Measurements from ENCODE around the gene KRT73. TPM values are rescaled to one million over a fixed set of nuclear protein-coding genes. Genes with fewer than 3 reads are reported as not detected.

Gene KRT73
- total RNA-seq, 5 donors from 2014 or later (not counting 1 experiment from before 2014, with no cell fraction given) = 6.8 to 37.9 (median 21.9) TPM

- POLR2A ChIA-PET = interaction anchor here in 1 of 2 donors (0.5 kb wide), 1 partner anchor 119 kb away, joined by 4 read pairs; no protein-coding TSS in a partner anchor
- H3K4me3 Mint-ChIP-seq = no peak overlapping the region
- ATAC-seq (replicated peaks in 1 of 4) (no peak), DNase-seq (no peak)
- H3K4me1 Mint-ChIP-seq = peaks cover 6 to 14% (median 10%) of the 10 kb centered on the region in 3 donors
- Histone ChIP-seq H3K4me1 (ENCODE audit: control insufficient read depth in 1 of 2, extremely low read depth in 1 of 2, insufficient read depth in 2 of 2, low read length in 2 of 2) (peaks cover 0 to 16% of the 10 kb centered on the region in 2 experiments), H3K27me3 (replicated peaks in 1 of 2; ENCODE audit: control insufficient read depth in 2 of 2, extremely low read depth in 1 of 2, insufficient read depth in 2 of 2, low read length in 1 of 2) (peaks cover 0 to 25% of the 10 kb centered on the region in 2 experiments), H3K4me3 (ENCODE audit: control insufficient read depth in 1 of 2, extremely low read depth in 1 of 2, low read length in 1 of 2) (no peak overlapping the region), H3K36me3 (ENCODE audit: control insufficient read depth in 2 of 2, extremely low read depth in 1 of 2, insufficient read depth in 1 of 2, low read length in 1 of 2) (no peaks in the 10 kb centered on the region), H3K27ac (ENCODE audit: low read length) (no peak overlapping the region), H3K9me3 (no peaks in the 10 kb centered on the region)
- WGBS (ENCODE audit: insufficient coverage) = 64% methylated on average over 2 of the region's 9 CpGs
- CTCF ChIA-PET = interaction anchor here in 1 of 2 donors (0.6 to 1.3 kb wide), 3 partner anchors 8 to 305 kb away, joined by 3 to 5 read pairs (median 3); no protein-coding TSS in a partner anchor
- no peaks in the 10 kb centered on the region for H3K36me3 Mint-ChIP-seq
- H3K9me3 Mint-ChIP-seq = no peaks in the 10 kb centered on the region
- peaks cover 2 to 5% of the 10 kb centered on the region in 2 donors for H3K27me3 Mint-ChIP-seq
- H3K27ac Mint-ChIP-seq = no peak overlapping the region
These were observed 43.1 kb downstream of the KRT73 start for GRCh38 chr12:52575256-52575655.

GRCh38 chr12:52573743-52574142 lies 44.6 kb downstream of the KRT73 start, which contains the start of gene KRT74:
TSS of gene KRT74 (minus strand) at chr12:52573843. CDS start at chr12:52573777, 66 bp downstream.
- peaks cover 0 to 30% of the 10 kb centered on the region in 2 experiments for H3K4me1 ChIP-seq (ENCODE audit: control insufficient read depth in 1 of 2, extremely low read depth in 1 of 2, insufficient read depth in 2 of 2, low read length in 2 of 2)
- H3K9me3 Mint-ChIP-seq = no peaks in the 10 kb centered on the region
- H3K27me3 ChIP-seq (replicated peaks in 1 of 2; ENCODE audit: control insufficient read depth in 2 of 2, extremely low read depth in 1 of 2, insufficient read depth in 2 of 2, low read length in 1 of 2) = peaks cover 0 to 32% of the 10 kb centered on the region in 2 experiments
- H3K4me1 Mint-ChIP-seq = peaks cover 0 to 8% (median 3%) of the 10 kb centered on the region in 3 donors
- peaks cover 2 to 5% of the 10 kb centered on the region in 2 donors for H3K27me3 Mint-ChIP-seq
- H3K36me3 ChIP-seq (ENCODE audit: control insufficient read depth in 2 of 2, extremely low read depth in 1 of 2, insufficient read depth in 1 of 2, low read length in 1 of 2) = no peaks in the 10 kb centered on the region
- H3K36me3 Mint-ChIP-seq = no peaks in the 10 kb centered on the region
- ATAC-seq (replicated peaks in 1 of 4) (no peak), DNase-seq (no peak)
- WGBS (ENCODE audit: insufficient coverage) = 100% methylated on average over 1 of the region's 3 CpGs
- no peak within 1 kb of the TSS for H3K4me3 Mint-ChIP-seq
- no peaks in the 10 kb centered on the region for H3K9me3 ChIP-seq
- ChIA-PET POLR2A (no interaction called here), CTCF (no interaction called here)
- H3K27ac Mint-ChIP-seq = no peak within 1 kb of the TSS
- H3K4me3 ChIP-seq (ENCODE audit: control insufficient read depth in 1 of 2, extremely low read depth in 1 of 2, low read length in 1 of 2) = no peak within 1 kb of the TSS
- no peak within 1 kb of the TSS for H3K27ac ChIP-seq (ENCODE audit: low read length)

GRCh38 chr12:52573306-52573705 lies 45.1 kb downstream of the KRT73 start:
- no peaks in the 10 kb centered on the region for H3K9me3 Mint-ChIP-seq

GRCh38 chr12:52570511-52570910 lies 47.8 kb downstream of the KRT73 start:
- ChIA-PET CTCF (no interaction called here), POLR2A (no interaction called here)
- Histone ChIP-seq H3K36me3 (ENCODE audit: control insufficient read depth in 2 of 2, extremely low read depth in 1 of 2, insufficient read depth in 1 of 2, low read length in 1 of 2) (no peaks in the 10 kb centered on the region), H3K27me3 (replicated peaks in 1 of 2; ENCODE audit: control insufficient read depth in 2 of 2, extremely low read depth in 1 of 2, insufficient read depth in 2 of 2, low read length in 1 of 2) (peaks cover 0 to 38% of the 10 kb centered on the region in 2 experiments), H3K27ac (ENCODE audit: low read length) (no peak overlapping the region), H3K4me3 (ENCODE audit: control insufficient read depth in 1 of 2, extremely low read depth in 1 of 2, low read length in 1 of 2) (no peak overlapping the region), H3K4me1 (ENCODE audit: control insufficient read depth in 1 of 2, extremely low read depth in 1 of 2, insufficient read depth in 2 of 2, low read length in 2 of 2) (peaks cover 0 to 59% of the 10 kb centered on the region in 2 experiments), H3K9me3 (no peaks in the 10 kb centered on the region)
- no peaks in the 10 kb centered on the region for H3K36me3 Mint-ChIP-seq
- WGBS (ENCODE audit: insufficient coverage) = 87% methylated on average over 10 of the region's 10 CpGs
- peaks cover 12 to 18% of the 10 kb centered on the region in 2 donors for H3K27me3 Mint-ChIP-seq
- H3K4me1 Mint-ChIP-seq = peaks cover 0 to 10% (median 8%) of the 10 kb centered on the region in 3 donors
- H3K27ac Mint-ChIP-seq = no peak overlapping the region
- no peak overlapping the region for H3K4me3 Mint-ChIP-seq
- ATAC-seq (replicated peaks in 1 of 4) = no peak
- H3K9me3 Mint-ChIP-seq = no peaks in the 10 kb centered on the region
- no peak for DNase-seq

More at GRCh38 chr12:52573306-52573705, 45.1 kb downstream of the KRT73 start:
- Mint-ChIP-seq H3K27ac (no peak overlapping the region), H3K27me3 (peaks cover 3 to 5% of the 10 kb centered on the region in 2 donors), H3K36me3 (no peaks in the 10 kb centered on the region), H3K4me3 (no peak overlapping the region), H3K4me1 (peaks cover 0 to 8% (median 3%) of the 10 kb centered on the region in 3 donors)
- no peak for DNase-seq
- Histone ChIP-seq H3K9me3 (no peaks in the 10 kb centered on the region), H3K27me3 (replicated peaks in 1 of 2; ENCODE audit: control insufficient read depth in 2 of 2, extremely low read depth in 1 of 2, insufficient read depth in 2 of 2, low read length in 1 of 2) (peaks cover 0 to 32% of the 10 kb centered on the region in 2 experiments), H3K4me3 (ENCODE audit: control insufficient read depth in 1 of 2, extremely low read depth in 1 of 2, low read length in 1 of 2) (no peak overlapping the region), H3K4me1 (ENCODE audit: control insufficient read depth in 1 of 2, extremely low read depth in 1 of 2, insufficient read depth in 2 of 2, low read length in 2 of 2) (peaks cover 0 to 35% of the 10 kb centered on the region in 2 experiments), H3K36me3 (ENCODE audit: control insufficient read depth in 2 of 2, extremely low read depth in 1 of 2, insufficient read depth in 1 of 2, low read length in 1 of 2) (no peaks in the 10 kb centered on the region), H3K27ac (ENCODE audit: low read length) (no peak overlapping the region)
- POLR2A ChIA-PET = no interaction called here
- no peak for ATAC-seq (replicated peaks in 1 of 4)
- WGBS (ENCODE audit: insufficient coverage) = 88% methylated on average over 15 of the region's 15 CpGs
- CTCF ChIA-PET = no interaction called here

- CTCF ChIA-PET = no interaction called here
These were observed 50.2 kb downstream of the KRT73 start for GRCh38 chr12:52568111-52568510.

GRCh38 chr12:52566847-52567291 lies 51.5 kb downstream of the KRT73 start:
- WGBS (ENCODE audit: insufficient coverage) = 63% methylated on average over 4 of the region's 8 CpGs
- no peak overlapping the region for H3K4me3 ChIP-seq (ENCODE audit: control insufficient read depth in 1 of 2, extremely low read depth in 1 of 2, low read length in 1 of 2)
- H3K4me3 Mint-ChIP-seq = peak overlapping the region in 1 of 3 donors; percentile 21
- peaks cover 0 to 10% (median 0%) of the 10 kb centered on the region in 3 donors for H3K4me1 Mint-ChIP-seq
- H3K4me1 ChIP-seq (ENCODE audit: control insufficient read depth in 1 of 2, extremely low read depth in 1 of 2, insufficient read depth in 2 of 2, low read length in 2 of 2) = peaks cover 0 to 46% of the 10 kb centered on the region in 2 experiments
- no peaks in the 10 kb centered on the region for H3K36me3 ChIP-seq (ENCODE audit: control insufficient read depth in 2 of 2, extremely low read depth in 1 of 2, insufficient read depth in 1 of 2, low read length in 1 of 2)
- ChIA-PET POLR2A (no interaction called here), CTCF (interaction anchor here in 1 of 2 donors (0.6 to 0.8 kb wide), 2 partner anchors 44 to 75 kb away, joined by 3 to 4 read pairs; no protein-coding TSS in a partner anchor)
- DNase-seq (peak in 32 of 35 experiments; percentile 14 to 83 (median 63)), ATAC-seq (replicated peaks in 1 of 4) (peak in 2 of 4 experiments; percentile 76 to 82)
- no peaks in the 10 kb centered on the region for H3K9me3 ChIP-seq
- H3K27ac Mint-ChIP-seq = peak overlapping the region in 1 of 2 donors; percentile 59
- H3K27ac ChIP-seq (ENCODE audit: low read length) = peak overlapping the region; percentile 84
- no peaks in the 10 kb centered on the region for H3K9me3 Mint-ChIP-seq
- peaks cover 0 to 27% of the 10 kb centered on the region in 2 experiments for H3K27me3 ChIP-seq (replicated peaks in 1 of 2; ENCODE audit: control insufficient read depth in 2 of 2, extremely low read depth in 1 of 2, insufficient read depth in 2 of 2, low read length in 1 of 2)
- H3K36me3 Mint-ChIP-seq = no peaks in the 10 kb centered on the region
- H3K27me3 Mint-ChIP-seq = peaks cover 7 to 24% of the 10 kb centered on the region in 2 donors

More at GRCh38 chr12:52568111-52568510, 50.2 kb downstream of the KRT73 start:
- H3K27me3 Mint-ChIP-seq = peaks cover 12 to 26% of the 10 kb centered on the region in 2 donors
- H3K27ac Mint-ChIP-seq = no peak overlapping the region
- peaks cover 0 to 46% of the 10 kb centered on the region in 2 experiments for H3K4me1 ChIP-seq (ENCODE audit: control insufficient read depth in 1 of 2, extremely low read depth in 1 of 2, insufficient read depth in 2 of 2, low read length in 2 of 2)
- no peak for ATAC-seq (replicated peaks in 1 of 4)
- POLR2A ChIA-PET = no interaction called here
- no peaks in the 10 kb centered on the region for H3K9me3 ChIP-seq
- H3K9me3 Mint-ChIP-seq = no peaks in the 10 kb centered on the region
- H3K27ac ChIP-seq (ENCODE audit: low read length) = no peak overlapping the region
- no peak overlapping the region for H3K4me3 Mint-ChIP-seq
- 89% methylated on average over 12 of the region's 12 CpGs for WGBS (ENCODE audit: insufficient coverage)
- H3K36me3 Mint-ChIP-seq = no peaks in the 10 kb centered on the region
- no peak overlapping the region for H3K4me3 ChIP-seq (ENCODE audit: control insufficient read depth in 1 of 2, extremely low read depth in 1 of 2, low read length in 1 of 2)
- peaks cover 0 to 10% (median 8%) of the 10 kb centered on the region in 3 donors for H3K4me1 Mint-ChIP-seq
- no peaks in the 10 kb centered on the region for H3K36me3 ChIP-seq (ENCODE audit: control insufficient read depth in 2 of 2, extremely low read depth in 1 of 2, insufficient read depth in 1 of 2, low read length in 1 of 2)
- DNase-seq = no peak
- H3K27me3 ChIP-seq (replicated peaks in 1 of 2; ENCODE audit: control insufficient read depth in 2 of 2, extremely low read depth in 1 of 2, insufficient read depth in 2 of 2, low read length in 1 of 2) = peaks cover 0 to 31% of the 10 kb centered on the region in 2 experiments

All from T-cell (primary cell).